ENCODE measurements around the gene MUC5B.

Gene MUC5B

GRCh38 chr11:1230456-1231395 is 7.9 kb downstream of the MUC5B start:
- H3K4me3 ChIP-seq (ENCODE audit: low read depth, low read length): no peak overlapping the region
- in situ Hi-C loops (cut with HindIII; ENCODE audit: low sequenced_read_pairs): no loop called here
- TF ChIP-seq, protein P1, sequence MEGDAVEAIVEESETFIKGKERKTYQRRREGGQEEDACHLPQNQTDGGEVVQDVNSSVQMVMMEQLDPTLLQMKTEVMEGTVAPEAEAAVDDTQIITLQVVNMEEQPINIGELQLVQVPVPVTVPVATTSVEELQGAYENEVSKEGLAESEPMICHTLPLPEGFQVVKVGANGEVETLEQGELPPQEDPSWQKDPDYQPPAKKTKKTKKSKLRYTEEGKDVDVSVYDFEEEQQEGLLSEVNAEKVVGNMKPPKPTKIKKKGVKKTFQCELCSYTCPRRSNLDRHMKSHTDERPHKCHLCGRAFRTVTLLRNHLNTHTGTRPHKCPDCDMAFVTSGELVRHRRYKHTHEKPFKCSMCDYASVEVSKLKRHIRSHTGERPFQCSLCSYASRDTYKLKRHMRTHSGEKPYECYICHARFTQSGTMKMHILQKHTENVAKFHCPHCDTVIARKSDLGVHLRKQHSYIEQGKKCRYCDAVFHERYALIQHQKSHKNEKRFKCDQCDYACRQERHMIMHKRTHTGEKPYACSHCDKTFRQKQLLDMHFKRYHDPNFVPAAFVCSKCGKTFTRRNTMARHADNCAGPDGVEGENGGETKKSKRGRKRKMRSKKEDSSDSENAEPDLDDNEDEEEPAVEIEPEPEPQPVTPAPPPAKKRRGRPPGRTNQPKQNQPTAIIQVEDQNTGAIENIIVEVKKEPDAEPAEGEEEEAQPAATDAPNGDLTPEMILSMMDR (IDR thresholded peaks at IDR 0.05; ENCODE audit: low read depth, low read length): no peak
- DNase-seq (ENCODE audit: low read depth, low spot score): no peak

- TF ChIP-seq, protein P1 (IDR thresholded peaks at IDR 0.05; ENCODE audit: low read depth, low read length): no peak
- H3K4me3 ChIP-seq (ENCODE audit: low read depth, low read length): no peak overlapping the region
- in situ Hi-C loops (cut with HindIII; ENCODE audit: low sequenced_read_pairs): no loop called here
- DNase-seq (ENCODE audit: low read depth, low spot score): no peak
These were observed 8.6 kb downstream of the MUC5B start for GRCh38 chr11:1231396-1232020.

DNA sequence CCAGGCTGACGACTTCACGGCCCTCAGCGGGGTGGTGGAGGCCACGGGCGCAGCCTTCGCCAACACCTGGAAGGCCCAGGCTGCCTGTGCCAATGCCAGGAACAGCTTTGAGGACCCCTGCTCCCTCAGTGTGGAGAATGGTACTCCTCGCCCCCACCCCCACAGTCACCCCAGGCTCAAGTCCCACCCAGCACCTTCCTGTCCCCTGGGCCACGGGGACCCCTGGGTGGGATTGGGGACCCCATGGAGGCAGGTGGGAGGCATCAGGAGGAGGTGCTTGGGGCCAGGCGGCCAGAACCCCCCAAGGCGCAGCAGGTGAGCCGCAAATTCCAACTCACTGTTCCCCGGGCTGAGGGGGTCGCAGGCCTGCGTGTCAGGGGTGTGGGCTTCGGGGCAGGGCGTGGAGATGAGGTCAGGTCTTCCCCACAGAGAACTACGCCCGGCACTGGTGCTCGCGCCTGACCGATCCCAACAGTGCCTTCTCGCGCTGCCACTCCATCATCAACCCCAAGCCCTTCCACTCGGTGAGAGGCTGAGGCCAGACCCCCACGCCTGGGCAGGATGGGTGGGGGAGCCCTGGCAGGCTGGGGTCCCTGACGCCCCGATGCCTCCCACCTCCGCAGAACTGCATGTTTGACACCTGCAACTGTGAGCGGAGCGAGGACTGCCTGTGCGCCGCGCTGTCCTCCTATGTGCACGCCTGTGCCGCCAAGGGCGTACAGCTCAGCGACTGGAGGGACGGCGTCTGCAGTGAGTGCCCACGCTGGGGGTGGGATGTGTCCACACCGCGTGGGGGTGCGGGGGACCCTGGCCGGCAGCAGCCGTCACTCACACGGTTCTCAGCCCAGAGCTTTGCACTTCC is 9.4 kb downstream of the MUC5B start:
- H3K4me3 ChIP-seq (ENCODE audit: low read depth, low read length): no peak overlapping the region
- DNase-seq (ENCODE audit: low read depth, low spot score): no peak
- TF ChIP-seq, protein P1 (IDR thresholded peaks at IDR 0.05; ENCODE audit: low read depth, low read length): no peak
- in situ Hi-C loops (cut with HindIII; ENCODE audit: low sequenced_read_pairs): no loop called here

GRCh38 chr11:1232883-1233321 is 10.0 kb downstream of the MUC5B start:
- DNase-seq (ENCODE audit: low read depth, low spot score): no peak
- in situ Hi-C loops (cut with HindIII; ENCODE audit: low sequenced_read_pairs): no loop called here
- no peak overlapping the region for H3K4me3 ChIP-seq (ENCODE audit: low read depth, low read length)
- TF ChIP-seq, protein P1 (IDR thresholded peaks at IDR 0.05; ENCODE audit: low read depth, low read length): no peak

GRCh38 chr11:1233351-1234053 is 10.6 kb downstream of the MUC5B start:
- in situ Hi-C loops (cut with HindIII; ENCODE audit: low sequenced_read_pairs): no loop called here
- TF ChIP-seq, protein P1 (IDR thresholded peaks at IDR 0.05; ENCODE audit: low read depth, low read length): no peak
- no peak for DNase-seq (ENCODE audit: low read depth, low spot score)
- no peak overlapping the region for H3K4me3 ChIP-seq (ENCODE audit: low read depth, low read length)
